ENCODE measurements around the gene ACP7. TPM values are rescaled to one million over a fixed set of nuclear protein-coding genes. Genes with fewer than 3 reads are reported as not detected.
"Not testable (repeated sequence)": the region's sequence is repeated elsewhere in the genome, so short reads cannot be mapped to it uniquely, and the experiment has no call there.

The ACP7 gene
- total and polyA plus RNA-seq, 8 donors, result not detected

DNA sequence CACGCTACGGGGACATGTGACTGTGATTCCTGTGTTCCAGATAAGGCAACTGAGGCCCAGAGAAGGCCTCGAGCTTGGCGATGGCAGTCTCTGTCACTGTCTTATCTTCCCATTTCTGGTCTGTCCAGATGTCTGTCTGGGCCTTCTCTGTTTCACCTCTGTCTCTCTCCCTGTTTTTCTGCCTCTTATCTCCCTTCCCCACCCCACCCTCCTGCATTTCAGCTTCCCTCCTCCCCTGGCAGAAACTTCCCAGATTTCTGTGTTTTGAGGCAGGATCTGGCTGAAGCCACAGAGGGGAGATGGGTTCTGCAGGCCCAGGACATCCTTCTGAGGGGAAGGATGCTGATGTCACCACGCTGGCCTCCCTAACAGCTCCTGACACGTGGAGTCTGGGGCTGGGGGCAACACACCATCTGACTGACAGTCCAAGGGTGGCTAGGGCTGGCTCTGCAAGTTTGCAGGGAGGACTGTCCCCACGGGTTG is 55.8 kb downstream of the ACP7 start:
- no peaks in the 10 kb centered on the region for H3K36me3 ChIP-seq
- no peak overlapping the region for H3K4me3 ChIP-seq
- peaks cover 53 to 86% (median 72%) of the 10 kb centered on the region in 4 donors for H3K4me1 ChIP-seq
- H3K27ac ChIP-seq, result peak overlapping the region in 1 of 5 donors; percentile 42
- 23 to 42% (median 33%) methylated on average over 6 to 7 of the region's 7 CpGs for WGBS, 5 donors
- no peaks in the 10 kb centered on the region for H3K27me3 ChIP-seq
- H3K9me3 ChIP-seq, result no peaks in the 10 kb centered on the region
- DNase-seq, result no peak
- TF ChIP-seq POLR2AphosphoS5 (IDR thresholded peaks at IDR 0.05) (no peak), POLR2A (IDR thresholded peaks at IDR 0.05) (no peak), EP300 (IDR thresholded peaks at IDR 0.05) (no peak)
- TF ChIP-seq, protein P1, sequence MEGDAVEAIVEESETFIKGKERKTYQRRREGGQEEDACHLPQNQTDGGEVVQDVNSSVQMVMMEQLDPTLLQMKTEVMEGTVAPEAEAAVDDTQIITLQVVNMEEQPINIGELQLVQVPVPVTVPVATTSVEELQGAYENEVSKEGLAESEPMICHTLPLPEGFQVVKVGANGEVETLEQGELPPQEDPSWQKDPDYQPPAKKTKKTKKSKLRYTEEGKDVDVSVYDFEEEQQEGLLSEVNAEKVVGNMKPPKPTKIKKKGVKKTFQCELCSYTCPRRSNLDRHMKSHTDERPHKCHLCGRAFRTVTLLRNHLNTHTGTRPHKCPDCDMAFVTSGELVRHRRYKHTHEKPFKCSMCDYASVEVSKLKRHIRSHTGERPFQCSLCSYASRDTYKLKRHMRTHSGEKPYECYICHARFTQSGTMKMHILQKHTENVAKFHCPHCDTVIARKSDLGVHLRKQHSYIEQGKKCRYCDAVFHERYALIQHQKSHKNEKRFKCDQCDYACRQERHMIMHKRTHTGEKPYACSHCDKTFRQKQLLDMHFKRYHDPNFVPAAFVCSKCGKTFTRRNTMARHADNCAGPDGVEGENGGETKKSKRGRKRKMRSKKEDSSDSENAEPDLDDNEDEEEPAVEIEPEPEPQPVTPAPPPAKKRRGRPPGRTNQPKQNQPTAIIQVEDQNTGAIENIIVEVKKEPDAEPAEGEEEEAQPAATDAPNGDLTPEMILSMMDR (IDR thresholded peaks at IDR 0.05), result no peak
- intact Hi-C loops (cut with DNase I; ENCODE audit: low total_unique reads), result no loop called here

DNA sequence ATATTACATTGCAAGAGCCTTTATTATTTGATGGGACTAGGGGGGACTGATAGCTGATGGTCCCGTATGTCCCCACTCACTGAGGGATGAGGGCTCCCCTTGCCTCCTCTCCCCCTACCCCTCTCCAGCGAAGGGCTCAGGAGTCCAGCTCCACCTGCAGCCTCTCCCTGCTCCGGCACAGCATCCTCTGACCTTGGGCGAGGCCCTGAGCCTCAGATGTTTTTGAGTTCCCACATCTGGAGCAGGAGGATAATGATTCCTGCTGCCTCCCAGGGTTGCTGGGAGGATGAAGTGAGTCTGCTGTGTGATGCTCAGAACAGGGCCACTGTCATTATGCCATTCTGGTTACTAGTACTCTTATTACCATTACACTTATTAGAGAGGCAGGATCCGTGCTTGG is 56.4 kb downstream of the ACP7 start:
- no peaks in the 10 kb centered on the region for H3K27me3 ChIP-seq
- H3K27ac ChIP-seq, result peak overlapping the region in 1 of 5 donors; percentile 42
- intact Hi-C loops (cut with DNase I; ENCODE audit: low total_unique reads), result no loop called here
- peaks cover 59 to 89% (median 77%) of the 10 kb centered on the region in 4 donors for H3K4me1 ChIP-seq
- no peaks in the 10 kb centered on the region for H3K36me3 ChIP-seq
- TF ChIP-seq, protein P1 (IDR thresholded peaks at IDR 0.05), result no peak
- no peak for TF ChIP-seq POLR2A (IDR thresholded peaks at IDR 0.05)
- no peak for TF ChIP-seq POLR2AphosphoS5 (IDR thresholded peaks at IDR 0.05)
- no peak for TF ChIP-seq EP300 (IDR thresholded peaks at IDR 0.05)
- WGBS, 5 donors, result 61 to 91% (median 75%) methylated on average over 4 to 5 of the region's 5 CpGs
- no peak overlapping the region for H3K4me3 ChIP-seq
- no peak for DNase-seq
- no peaks in the 10 kb centered on the region for H3K9me3 ChIP-seq

DNA sequence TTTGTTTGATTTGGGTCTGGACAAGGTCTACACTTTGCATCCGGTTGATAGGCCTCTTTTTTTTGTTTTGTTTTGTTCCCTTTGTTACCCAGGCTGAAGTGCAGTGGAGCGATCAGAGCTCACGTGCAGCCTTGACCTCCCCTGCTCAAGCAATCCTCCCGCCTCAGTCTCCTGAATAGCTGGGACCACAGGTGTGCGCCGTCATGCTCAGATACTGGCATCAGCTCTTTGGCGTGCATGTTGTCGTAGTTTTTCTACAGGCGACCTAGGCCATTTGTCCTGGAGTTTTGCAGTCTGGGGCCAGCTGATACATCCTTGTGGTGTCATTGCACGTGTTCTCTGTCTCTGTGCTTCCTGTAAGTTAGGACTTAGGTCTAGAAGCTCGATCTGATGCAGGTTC is 57.8 kb downstream of the ACP7 start:
- intact Hi-C loops (cut with DNase I; ENCODE audit: low total_unique reads), result no loop called here
- no peaks in the 10 kb centered on the region for H3K9me3 ChIP-seq
- no peaks in the 10 kb centered on the region for H3K36me3 ChIP-seq
- no peak overlapping the region for H3K4me3 ChIP-seq
- TF ChIP-seq POLR2A (IDR thresholded peaks at IDR 0.05) (no peak), EP300 (IDR thresholded peaks at IDR 0.05) (no peak), POLR2AphosphoS5 (IDR thresholded peaks at IDR 0.05) (no peak)
- TF ChIP-seq, protein P1 (IDR thresholded peaks at IDR 0.05), result no peak
- no peaks in the 10 kb centered on the region for H3K27me3 ChIP-seq
- DNase-seq, result no peak
- H3K4me1 ChIP-seq, result peaks cover 59 to 89% (median 75%) of the 10 kb centered on the region in 4 donors
- no peak overlapping the region for H3K27ac ChIP-seq
- 47 to 65% (median 60%) methylated on average over 11 of the region's 11 CpGs for WGBS, 5 donors

DNA sequence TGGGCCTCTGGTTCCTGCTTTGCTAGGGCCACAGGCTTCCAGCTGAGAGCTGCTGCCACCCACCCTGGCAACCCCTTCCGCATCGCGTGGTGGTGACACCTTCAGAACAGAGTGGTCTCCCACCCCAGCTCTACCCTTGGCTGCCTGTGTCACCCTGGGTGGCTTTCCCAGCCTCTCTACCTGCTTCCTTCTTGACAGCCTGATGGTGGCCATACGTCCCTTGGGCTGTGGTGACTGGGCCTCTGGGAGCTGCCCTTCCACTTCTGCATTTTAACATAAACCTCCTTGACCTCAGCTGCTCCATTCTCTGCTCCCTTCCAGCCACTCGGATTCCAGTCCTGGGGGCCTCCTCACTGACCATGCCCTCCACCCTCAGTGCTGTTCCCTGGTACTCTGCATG is 58.5 kb downstream of the ACP7 start:
- H3K9me3 ChIP-seq, result no peaks in the 10 kb centered on the region
- H3K4me1 ChIP-seq, result peaks cover 52 to 87% (median 68%) of the 10 kb centered on the region in 4 donors
- H3K36me3 ChIP-seq, result no peaks in the 10 kb centered on the region
- H3K27ac ChIP-seq, result peak overlapping the region in 1 of 5 donors; percentile 11
- 80 to 89% (median 85%) methylated on average over 5 of the region's 5 CpGs for WGBS, 5 donors
- intact Hi-C loops (cut with DNase I; ENCODE audit: low total_unique reads), result no loop called here
- no peak for DNase-seq
- H3K27me3 ChIP-seq, result no peaks in the 10 kb centered on the region
- TF ChIP-seq POLR2A (IDR thresholded peaks at IDR 0.05) (no peak), POLR2AphosphoS5 (IDR thresholded peaks at IDR 0.05) (no peak), EP300 (IDR thresholded peaks at IDR 0.05) (no peak)
- TF ChIP-seq, protein P1 (IDR thresholded peaks at IDR 0.05), result no peak
- H3K4me3 ChIP-seq, result no peak overlapping the region

DNA sequence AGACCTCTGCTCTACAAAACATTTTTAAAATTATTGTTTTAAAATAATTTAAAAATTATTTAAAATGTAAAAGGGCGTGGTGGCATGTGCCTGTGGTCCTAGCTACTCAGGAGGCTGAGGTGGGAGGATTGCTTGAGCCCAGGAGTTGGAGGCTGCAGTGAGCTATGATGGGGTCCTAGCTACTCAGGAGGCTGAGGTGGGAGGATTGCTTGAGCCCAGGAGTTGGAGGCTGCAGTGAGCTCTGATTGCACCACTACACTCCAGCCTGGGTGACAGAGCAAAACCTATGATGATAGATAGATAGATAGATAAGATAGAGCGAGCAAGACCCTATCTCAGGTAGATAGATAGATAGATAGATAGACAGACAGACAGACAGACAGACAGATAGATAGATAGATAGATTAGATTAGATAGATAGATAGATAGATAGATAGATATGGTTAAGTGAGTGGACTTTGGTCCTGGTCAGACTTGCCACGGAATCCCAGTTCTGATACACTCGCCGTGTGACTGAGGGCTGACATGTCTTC is 59.7 kb downstream of the ACP7 start:
- H3K27me3 ChIP-seq; H3K4me3 ChIP-seq; DNase-seq; H3K9me3 ChIP-seq; H3K36me3 ChIP-seq; intact Hi-C loops (cut with DNase I; ENCODE audit: low total_unique reads): not testable (repeated sequence)
- H3K4me1 ChIP-seq, result peaks cover 43 to 75% (median 59%) of the 10 kb centered on the region in 4 donors
- WGBS, 5 donors, result 47 to 60% (median 56%) methylated on average over 5 of the region's 5 CpGs
- H3K27ac ChIP-seq, result peak overlapping the region; percentile 66 to 85 (median 76)
